HG03196 (cell line): Measurements from ENCODE around the gene ZNF579.
"Not testable (repeated sequence)": the region's sequence is repeated elsewhere in the genome, so short reads cannot be mapped to it uniquely, and the experiment has no call there.

ENCODE experiments used
- ATAC-seq: cut with Tn5 transposase; IDR thresholded peaks from one replicate; pipeline ENCODE4 v1.9.1; 2021; ENCODE audit not compliant: unreplicated experiment

The ZNF579 gene

GRCh38 chr19:55594996-55595545 is 14.4 kb upstream of the ZNF579 start:
- ATAC-seq, result no peak

DNA sequence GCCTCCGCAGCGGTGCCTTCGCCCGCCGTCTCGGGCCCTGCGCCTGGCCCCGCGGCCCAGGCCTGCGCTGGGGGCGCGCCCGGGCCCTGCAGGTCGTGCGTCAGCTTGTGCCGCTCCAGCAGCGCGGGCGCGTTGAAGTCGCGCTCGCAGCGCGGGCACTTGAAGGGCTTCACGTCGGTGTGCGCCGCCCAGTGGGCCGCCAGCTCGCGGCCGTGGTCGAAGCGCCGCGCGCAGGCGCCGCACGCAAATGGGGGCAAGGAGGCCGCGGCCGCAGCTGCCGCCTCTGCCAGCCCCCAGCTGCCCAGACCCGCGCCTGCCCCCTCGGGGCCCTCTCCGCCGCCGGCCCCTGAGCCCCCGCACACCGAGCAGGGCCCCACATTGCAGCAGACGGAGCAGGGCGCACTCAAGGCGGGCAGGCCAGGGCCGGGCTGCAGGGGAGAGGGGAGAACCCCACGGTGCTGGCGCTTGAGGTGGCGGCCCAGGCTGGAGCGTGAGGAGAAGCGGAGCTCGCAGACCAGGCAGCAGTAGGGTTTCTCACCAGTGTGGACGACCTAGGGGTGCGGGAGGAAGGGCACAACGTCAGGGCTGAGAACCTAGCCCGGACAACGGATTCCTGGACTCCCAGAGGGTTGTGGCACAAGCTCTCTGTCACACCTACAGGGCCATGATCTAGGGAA is 12.6 kb upstream of the ZNF579 start:
- ATAC-seq, result no peak

- no peak for ATAC-seq
These were observed 11.9 kb upstream of the ZNF579 start for GRCh38 chr19:55592391-55593090.

- ATAC-seq, result no peak
These were observed 10.9 kb upstream of the ZNF579 start for GRCh38 chr19:55591555-55591954.

- no peak for ATAC-seq
These were observed 10.0 kb upstream of the ZNF579 start for GRCh38 chr19:55590617-55591016.

GRCh38 chr19:55590109-55590508 is 9.5 kb upstream of the ZNF579 start:
- ATAC-seq, result no peak

DNA sequence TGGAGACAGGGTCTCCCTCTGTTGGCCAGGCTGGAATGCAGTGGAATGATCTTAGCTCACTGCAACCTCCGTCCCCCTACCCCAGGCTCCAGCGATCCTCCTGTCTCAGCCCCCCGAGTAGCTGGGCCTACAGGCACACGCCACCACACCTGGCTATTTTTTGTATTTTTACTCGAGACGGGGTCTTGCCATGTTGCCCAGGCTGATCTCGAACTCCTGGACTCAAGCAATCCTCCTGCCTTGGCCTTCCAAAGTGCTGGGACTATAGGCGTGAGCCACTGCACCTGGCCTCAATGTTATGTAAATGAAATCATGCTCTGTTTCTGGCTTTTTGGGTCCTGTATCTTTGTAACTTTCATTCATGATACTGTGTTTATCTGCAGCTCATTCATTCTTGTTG is 8.1 kb upstream of the ZNF579 start:
- no peak for ATAC-seq

DNA sequence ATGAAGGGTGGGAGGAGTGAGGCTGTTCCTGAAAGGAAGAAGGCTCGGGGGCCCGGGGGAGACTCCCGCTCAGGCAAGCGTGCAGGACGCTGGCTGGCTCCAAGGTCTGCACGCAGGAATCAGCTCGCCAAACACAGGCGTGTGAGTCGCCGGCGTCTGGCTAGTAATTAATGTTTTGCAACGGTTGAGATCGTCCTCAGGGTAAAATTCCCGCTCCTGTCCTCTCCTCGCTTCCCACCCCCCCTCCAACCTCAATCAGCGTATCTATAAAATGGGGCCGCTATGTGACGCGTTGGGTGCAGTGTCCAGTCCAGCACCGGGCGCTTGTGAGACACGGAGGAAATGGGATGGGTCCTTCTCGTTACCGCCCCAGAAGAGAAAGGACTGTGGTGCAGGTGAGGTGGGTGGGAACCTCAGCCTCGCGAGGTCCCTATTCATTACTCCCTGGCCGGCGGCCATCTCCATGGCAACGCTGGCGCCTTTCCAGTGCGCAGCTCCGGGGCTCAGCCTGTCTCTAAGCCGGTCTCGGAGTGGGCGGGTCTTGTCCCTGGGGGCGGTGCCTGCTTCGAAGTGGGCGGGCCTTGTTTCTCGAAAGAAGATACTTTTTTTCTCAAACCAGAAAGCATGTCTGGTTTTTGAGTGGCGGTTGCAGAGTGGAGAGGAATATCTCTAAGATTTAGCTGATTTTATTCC is 6.5 kb upstream of the ZNF579 start:
- ATAC-seq, result peak; percentile 75

DNA sequence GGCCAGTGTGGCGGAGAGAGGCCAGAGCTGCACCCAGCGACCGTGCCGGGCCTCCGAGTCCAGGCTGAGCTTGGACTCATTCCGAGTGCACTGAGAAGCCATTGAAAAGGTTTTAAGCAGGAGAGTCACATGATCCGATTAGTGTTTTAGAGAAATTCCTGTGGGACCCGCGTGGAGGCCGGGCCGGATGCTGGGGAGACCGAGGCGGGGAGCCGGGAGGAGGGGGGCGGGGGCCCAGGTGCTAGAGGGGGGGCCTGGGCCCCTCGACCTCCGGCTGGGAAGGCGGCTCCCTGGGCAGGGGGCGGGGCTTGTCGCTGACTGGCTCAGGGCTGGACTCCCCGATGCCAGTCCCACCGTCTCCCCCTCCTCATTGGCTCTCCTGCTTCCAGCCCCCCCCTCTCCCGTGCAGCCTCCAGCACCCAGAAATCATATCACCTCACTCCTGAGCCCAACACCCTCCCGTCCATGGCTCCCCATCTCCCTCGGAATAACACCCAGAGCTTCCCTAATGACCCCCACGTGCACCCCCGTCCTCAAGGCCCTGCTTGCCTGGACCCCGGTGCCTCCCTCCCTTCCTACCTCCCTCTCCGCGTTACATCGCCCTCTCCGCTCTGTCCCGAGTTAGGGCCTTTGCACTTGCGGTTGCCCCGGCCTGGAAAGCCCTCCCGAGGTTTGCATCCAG is 5.2 kb upstream of the ZNF579 start:
- no peak for ATAC-seq

DNA sequence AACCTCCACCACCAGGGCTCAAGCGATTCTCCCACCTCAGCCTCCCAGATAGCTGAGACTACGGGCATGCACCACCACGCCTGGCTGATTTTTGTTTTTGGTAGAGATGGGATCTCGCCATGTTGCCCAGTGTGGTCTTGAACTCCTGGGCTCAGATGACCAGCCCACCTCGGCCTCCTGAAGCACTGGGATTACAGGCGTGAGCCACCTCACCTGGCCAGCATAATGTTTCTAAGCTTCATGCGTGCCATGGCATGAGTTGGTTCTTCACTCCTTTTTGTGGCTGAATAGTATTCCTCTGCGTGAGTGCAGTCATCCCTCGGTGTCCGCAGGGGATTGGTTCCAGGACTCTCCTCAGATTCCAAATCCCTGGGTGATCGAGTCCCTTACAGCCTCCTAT is 4.2 kb upstream of the ZNF579 start:
- no peak for ATAC-seq

GRCh38 chr19:55583897-55584296 is 3.2 kb upstream of the ZNF579 start:
- ATAC-seq, result not testable (repeated sequence)

GRCh38 chr19:55582284-55582683 is 1.6 kb upstream of the ZNF579 start:
- not testable (repeated sequence) for ATAC-seq

- ATAC-seq, result no peak
These were observed 1.2 kb upstream of the ZNF579 start for GRCh38 chr19:55581823-55582223.

DNA sequence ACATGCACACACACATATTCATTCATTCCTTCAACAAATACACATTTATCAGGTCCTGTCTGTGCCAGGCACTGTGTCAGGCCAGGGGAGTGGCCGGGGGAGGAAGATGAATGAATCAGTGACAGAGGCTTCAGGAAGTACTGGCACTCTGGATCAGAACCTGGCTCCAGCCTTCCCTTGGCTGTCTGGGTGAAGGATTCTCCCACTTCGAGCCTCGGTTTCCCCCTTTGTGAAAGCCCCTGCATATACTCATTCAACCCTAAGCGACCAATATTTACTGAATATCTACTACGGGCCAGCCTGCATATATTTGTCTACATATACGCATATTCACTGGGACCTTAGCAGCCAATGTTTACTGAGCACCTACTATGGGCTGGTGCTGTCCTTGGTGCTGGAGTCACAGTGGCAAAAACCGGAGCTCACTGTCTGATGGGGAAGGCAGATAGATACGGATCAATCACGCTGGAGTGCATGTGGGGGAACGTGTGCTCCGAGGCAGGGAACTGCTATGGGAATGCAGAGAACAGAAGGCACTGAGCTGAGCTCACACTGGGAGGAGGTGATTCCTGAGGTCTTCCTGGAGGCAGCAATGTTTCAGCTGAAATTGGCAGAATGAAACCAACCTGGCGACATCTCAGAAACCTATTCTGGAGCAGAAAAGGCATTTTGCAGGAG is 636 bp upstream of the ZNF579 start:
- no peak for ATAC-seq

DNA sequence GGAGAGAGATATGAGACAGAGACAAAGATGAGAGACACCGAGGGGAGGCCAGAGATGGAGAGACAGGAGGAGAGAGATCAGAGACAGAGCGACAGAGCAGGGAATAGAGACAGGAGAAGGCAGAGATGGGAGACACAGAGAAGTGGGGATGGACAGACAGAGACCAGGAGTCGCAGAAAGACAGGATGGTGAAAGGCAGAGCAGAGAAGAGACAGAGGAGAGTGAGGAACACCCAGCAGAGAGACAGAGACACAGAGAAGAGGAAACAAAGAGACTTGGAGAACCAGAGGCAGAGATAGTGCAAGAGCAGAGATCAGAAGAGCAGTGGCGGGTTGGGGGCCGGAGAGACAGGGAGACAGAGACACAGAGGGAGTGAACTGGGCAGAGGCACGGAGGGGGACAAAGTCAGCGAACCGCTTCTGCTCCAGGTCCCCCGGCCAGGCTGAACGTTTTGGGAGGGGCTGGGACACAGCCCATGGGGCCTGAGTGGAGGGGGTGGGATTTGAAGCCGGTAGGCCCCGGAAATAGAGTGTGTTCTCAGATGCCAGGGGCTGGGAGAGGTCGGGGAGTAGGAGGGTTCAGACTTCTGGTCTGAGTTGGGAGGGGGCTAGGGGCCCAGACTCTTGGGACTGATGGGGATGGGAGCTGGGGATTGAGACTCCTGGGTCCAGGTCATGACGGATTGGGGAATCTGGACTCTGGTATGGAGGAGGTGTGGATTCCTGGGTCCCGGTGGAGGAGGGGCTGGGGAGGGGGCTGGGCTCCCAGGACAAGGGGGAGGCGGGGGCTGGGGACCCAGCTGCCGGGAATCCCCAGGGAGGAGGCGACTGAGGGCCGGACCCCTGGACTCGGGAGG is 654 bp downstream of the ZNF579 start:
- no peak for ATAC-seq

DNA sequence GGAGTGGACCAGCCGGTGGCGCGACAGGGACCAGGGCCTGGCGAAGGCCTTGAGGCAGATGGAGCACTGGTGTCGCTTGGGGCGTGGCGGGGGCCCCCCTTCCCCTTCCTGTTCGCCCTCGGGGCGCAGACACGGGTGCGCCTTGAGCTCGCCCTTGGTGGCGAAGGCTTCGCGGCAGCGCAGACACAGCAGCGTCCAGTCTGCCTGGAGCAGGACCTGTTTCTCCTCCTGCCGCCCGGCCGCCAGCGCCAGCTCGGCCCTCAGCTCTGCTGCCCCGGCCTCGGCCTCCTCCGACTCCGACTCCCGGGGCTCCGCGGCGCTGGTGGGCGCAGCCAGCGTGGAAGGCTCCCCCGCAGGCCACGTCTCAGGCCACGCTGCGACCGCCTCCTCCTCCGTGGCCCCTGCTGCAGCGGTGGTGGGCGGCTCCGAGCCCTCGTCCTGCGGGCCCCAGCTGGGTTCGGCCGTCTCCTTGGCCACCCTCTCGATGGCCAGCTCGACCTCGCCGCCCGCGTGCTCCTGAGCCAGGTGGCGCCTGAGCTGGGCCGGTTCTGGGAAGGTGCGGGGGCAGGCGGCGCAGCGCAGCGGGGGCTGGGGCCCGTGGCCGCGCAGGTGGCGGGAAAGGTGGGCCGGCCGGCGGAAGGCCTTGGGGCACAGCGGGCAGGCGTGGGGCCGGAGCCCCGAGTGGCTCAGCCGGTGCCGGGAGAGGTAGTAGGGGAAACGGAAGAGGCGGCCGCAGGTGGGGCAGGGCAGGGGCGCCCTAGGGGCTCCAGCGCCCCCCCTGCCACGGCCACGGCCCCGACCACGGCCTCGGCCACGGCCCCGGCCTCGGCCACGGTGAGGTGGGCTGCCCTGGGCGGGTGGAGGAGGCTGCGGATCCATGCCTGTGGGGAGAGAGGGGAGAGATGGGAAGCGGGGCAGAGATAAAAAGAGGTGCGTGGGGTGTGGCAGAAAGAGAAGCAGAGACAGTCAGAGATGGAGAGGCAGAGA is 1.6 kb downstream of the ZNF579 start:
- ATAC-seq, result no peak

GRCh38 chr19:55578031-55578760 is 2.5 kb downstream of the ZNF579 start:
- ATAC-seq, result no peak

DNA sequence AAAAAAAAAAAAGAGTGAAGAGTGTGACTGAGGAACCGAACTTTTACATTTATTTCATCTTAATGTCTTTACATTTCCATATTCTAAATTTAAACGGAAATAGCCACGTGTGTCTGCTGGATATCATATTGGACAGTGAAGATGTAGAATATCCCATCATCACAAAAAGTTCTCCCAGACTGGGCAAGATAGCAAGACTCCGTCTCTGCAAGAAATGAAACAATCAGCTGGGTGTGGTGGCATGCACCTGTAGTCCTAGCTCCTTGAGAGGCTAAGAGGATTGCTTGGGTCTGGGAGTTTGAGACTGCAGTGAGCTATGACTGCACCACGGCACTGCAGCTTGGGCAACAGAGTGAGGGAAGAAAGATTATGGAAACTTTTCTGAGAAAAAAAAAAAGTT is 3.9 kb downstream of the ZNF579 start:
- no peak for ATAC-seq
